B cell (primary cell): Measurements from ENCODE around the gene ABCG1.

Source experiments
- EZH2 ChIP-seq: IDR thresholded peaks from 2 replicates; pipeline ENCODE4 v1.6.1; 2012; ENCODE audit warnings: borderline replicate concordance, low read depth, mild to moderate bottlenecking, moderate library complexity, low read length; ENCODE audit not compliant: insufficient read depth, poor library complexity, severe bottlenecking
- TF ChIP-seq, protein P1 (sequence below): fragments of 200-600 bp; IDR thresholded peaks from one replicate; pipeline ENCODE4 v1.8.0; 2022; ENCODE audit warnings: antibody characterized with exemption, mild to moderate bottlenecking

DNA sequence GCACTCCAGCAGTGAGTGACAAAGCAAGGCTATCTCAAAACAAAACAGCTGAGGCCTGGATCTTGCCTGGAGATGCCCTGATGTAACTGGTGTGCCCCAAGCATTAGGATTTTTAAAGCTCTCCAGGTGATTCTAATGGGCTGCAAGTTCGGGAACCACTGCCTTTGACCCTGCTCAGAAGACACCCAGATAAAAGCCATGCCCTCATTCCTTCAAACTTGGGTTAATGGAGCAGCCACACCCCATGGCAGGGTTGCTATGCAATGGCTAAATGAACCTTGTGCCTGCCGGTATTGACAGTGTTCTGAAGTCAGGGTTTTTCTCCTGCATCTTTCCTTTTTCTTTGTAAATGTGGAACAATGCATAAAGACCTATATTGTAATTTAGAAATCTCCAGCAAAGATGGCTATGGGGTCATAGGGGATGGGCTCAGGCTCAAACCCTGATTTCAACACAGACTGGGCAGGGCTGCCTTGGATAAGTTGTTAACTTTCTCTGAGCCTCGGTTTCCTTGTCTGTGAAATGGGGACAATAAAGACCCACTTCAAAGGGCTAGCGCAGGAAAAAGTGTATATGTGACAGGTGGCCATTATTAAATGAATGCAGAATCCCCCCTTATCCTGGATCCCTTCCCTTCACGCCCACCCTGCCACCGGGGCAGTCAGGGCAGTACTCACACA is 95.8 kb downstream of the ABCG1 start:
- TF ChIP-seq EZH2, result no peak
- TF ChIP-seq, protein P1, sequence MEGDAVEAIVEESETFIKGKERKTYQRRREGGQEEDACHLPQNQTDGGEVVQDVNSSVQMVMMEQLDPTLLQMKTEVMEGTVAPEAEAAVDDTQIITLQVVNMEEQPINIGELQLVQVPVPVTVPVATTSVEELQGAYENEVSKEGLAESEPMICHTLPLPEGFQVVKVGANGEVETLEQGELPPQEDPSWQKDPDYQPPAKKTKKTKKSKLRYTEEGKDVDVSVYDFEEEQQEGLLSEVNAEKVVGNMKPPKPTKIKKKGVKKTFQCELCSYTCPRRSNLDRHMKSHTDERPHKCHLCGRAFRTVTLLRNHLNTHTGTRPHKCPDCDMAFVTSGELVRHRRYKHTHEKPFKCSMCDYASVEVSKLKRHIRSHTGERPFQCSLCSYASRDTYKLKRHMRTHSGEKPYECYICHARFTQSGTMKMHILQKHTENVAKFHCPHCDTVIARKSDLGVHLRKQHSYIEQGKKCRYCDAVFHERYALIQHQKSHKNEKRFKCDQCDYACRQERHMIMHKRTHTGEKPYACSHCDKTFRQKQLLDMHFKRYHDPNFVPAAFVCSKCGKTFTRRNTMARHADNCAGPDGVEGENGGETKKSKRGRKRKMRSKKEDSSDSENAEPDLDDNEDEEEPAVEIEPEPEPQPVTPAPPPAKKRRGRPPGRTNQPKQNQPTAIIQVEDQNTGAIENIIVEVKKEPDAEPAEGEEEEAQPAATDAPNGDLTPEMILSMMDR, result no peak
